ENCODE measurements around the gene LRRC23.
"Not testable (repeated sequence)": the region's sequence is repeated elsewhere in the genome, so short reads cannot be mapped to it uniquely, and the experiment has no call there.

LRRC23 gene

GRCh38 chr12:6872073-6873048 lies 32.3 kb upstream of the LRRC23 start:
- in situ Hi-C loops (cut with MboI; ENCODE audit: low sequenced_read_pairs), result no loop called here

- in situ Hi-C loops (cut with MboI; ENCODE audit: low sequenced_read_pairs), result no loop called here
Measured at GRCh38 chr12:6873094-6874014, 31.3 kb upstream of the LRRC23 start, which contains the start of gene SPSB2. SPSB2 (minus strand) TSS chr12:6873303; CDS start chr12:6872901, 402 bp downstream.

DNA sequence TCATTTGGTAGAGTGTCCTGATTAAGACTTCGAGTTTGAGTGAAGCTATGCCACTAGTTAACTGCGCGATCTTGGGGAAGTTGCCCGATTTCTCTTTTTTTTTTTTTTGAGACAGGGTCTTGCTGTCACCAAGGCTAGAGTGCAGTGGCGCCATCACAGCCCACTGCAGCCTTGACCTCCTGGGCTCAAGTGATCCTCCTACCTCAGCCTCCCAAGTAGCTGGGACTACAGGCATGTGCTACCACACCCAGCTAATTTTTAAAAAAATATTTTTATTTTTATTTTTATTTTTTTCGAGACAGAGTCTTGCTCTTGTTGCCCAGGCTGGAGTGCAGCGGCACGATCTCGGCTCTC lies 30.6 kb upstream of the LRRC23 start:
- in situ Hi-C loops (cut with MboI; ENCODE audit: low sequenced_read_pairs), result not testable (repeated sequence)

DNA sequence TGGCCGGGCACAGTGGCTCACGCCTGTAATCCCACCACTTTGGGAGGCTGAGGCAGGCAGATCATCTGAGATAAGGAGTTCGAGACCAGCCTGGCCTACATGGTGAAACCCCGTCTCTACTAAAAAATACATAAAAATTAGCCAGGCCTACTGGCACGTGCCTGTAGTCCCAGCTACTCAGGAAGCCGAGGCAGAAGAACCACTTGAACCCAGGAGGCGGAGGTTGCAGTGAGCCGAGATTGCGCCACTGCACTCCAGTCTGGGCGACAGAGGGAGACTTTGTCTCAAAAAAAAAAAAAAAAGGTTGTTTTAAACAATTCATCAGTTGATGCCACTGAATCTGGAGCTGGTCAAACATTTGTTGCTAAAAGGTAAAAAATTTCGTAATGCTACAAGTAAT lies 24.8 kb upstream of the LRRC23 start:
- in situ Hi-C loops (cut with MboI; ENCODE audit: low sequenced_read_pairs), result not testable (repeated sequence)

- in situ Hi-C loops (cut with MboI; ENCODE audit: low sequenced_read_pairs), result no loop called here
Measured at GRCh38 chr12:6883252-6883651, 21.4 kb upstream of the LRRC23 start.

- in situ Hi-C loops (cut with MboI; ENCODE audit: low sequenced_read_pairs), result no loop called here
Measured at GRCh38 chr12:6883683-6884082, 20.9 kb upstream of the LRRC23 start.

GRCh38 chr12:6884539-6884938 lies 20.1 kb upstream of the LRRC23 start:
- in situ Hi-C loops (cut with MboI; ENCODE audit: low sequenced_read_pairs), result no loop called here

GRCh38 chr12:6886206-6886999 lies 18.2 kb upstream of the LRRC23 start:
- in situ Hi-C loops (cut with MboI; ENCODE audit: low sequenced_read_pairs), result not testable (repeated sequence)

- in situ Hi-C loops (cut with MboI; ENCODE audit: low sequenced_read_pairs), result no loop called here
Measured at GRCh38 chr12:6887460-6887859, 17.2 kb upstream of the LRRC23 start.

GRCh38 chr12:6888360-6888759 lies 16.3 kb upstream of the LRRC23 start:
- in situ Hi-C loops (cut with MboI; ENCODE audit: low sequenced_read_pairs), result no loop called here

DNA sequence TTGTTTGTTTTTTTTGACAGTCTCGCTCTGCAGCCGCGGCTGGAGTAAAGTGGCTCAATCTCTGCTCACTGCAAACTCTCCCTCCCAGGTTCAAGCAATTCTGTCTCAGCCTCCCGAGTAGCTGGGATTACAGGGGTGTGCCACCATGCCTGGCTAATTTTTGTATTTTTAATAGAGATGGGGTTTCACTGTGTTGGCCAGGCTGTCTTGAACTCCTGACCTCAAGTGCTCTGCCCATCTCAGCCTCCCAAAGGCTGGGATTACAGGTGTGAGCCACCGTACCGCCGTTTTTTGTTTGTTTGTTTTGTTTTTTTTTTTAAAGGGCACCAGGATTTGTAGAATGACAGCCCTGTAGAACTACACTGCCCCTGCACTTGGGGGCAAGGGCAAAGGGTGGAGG lies 15.8 kb upstream of the LRRC23 start:
- in situ Hi-C loops (cut with MboI; ENCODE audit: low sequenced_read_pairs), result not testable (repeated sequence)

- in situ Hi-C loops (cut with MboI; ENCODE audit: low sequenced_read_pairs), result not testable (repeated sequence)
Measured at GRCh38 chr12:6889775-6890573, 14.6 kb upstream of the LRRC23 start.

DNA sequence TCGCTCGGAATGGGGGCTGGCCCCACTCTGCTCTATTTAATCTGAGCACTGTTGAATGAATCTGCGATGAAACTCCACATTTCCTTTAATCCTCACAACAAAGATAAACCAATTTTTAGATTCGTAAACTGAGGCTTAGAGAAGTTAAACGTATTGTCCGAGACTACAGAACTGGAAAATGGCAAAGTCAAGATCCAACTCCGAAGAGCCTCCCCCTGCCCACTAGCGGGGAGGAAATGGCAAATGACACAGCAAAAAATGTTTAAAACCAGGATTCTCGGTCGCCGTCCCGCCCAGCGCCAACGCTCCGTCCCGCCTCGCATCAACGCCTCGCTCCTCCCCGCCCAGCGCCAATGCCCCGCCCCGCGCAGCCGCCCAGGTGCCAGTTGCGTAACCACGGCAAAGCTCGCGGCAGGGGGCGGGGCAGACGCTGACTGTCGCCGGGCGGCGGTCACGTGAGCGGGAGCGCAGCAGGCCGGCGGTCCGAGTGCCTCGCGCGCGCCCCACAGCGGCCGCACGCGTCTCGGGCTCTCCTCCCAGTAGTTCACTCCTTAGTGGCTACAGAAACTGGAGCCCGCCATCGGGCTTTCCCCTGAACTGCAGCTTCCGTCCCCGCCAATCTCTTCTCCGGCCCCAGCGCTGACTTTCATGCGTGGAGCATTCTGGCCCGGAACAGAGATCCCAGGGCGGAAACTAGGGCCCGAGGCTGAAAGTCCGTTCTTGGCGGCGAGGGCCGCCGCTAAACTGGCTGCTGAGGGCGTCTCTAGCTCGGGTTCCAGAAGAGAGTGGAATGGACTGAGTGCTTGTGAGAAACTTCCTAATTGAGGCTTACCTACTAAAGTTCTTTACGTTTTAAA lies 13.6 kb upstream of the LRRC23 start:
- in situ Hi-C loops (cut with MboI; ENCODE audit: low sequenced_read_pairs), result no loop called here

GRCh38 chr12:6891646-6892001 lies 13.0 kb upstream of the LRRC23 start:
- in situ Hi-C loops (cut with MboI; ENCODE audit: low sequenced_read_pairs), result no loop called here

- in situ Hi-C loops (cut with MboI; ENCODE audit: low sequenced_read_pairs), result not testable (repeated sequence)
Measured at GRCh38 chr12:6892683-6893082, 11.9 kb upstream of the LRRC23 start.

DNA sequence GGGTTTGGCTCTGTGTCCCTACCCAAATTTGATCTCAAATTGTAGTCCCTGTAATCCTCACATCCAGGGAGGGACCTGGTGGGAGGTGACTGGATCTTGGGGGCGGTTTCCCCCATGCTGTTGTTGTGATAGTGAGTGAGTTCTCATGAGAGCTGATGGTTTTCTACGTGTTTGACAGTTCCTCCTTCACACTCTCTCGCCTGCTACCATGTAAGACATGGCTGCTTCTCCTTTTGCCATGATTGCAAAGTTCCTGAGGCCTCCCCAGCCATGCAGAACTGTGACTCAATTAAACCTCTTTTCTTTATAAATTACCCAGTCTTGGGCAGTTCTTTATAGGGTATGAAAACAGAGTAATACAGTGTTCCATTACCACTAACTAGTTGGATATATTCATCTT lies 10.3 kb upstream of the LRRC23 start:
- in situ Hi-C loops (cut with MboI; ENCODE audit: low sequenced_read_pairs), result no loop called here

GRCh38 chr12:6896846-6897435 lies 7.7 kb upstream of the LRRC23 start:
- in situ Hi-C loops (cut with MboI; ENCODE audit: low sequenced_read_pairs), result no loop called here

DNA sequence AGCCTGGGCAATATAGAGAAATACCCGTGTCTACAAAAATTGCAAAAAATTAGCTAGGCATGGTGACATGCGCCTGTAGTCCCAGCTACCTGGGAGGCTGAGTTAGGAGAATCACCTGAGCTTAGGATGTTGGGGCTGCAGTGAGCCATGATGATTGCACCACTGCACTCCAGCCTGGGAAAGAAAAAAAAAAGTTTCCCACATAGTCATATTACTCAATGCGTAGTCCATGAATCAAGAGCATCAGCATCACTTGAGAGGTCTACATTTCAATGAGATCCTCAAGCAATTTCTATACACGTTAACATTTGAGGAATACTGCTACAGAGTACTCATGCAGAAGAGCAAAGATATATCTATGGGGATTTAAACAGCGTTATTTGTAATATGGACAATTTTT lies 5.2 kb upstream of the LRRC23 start:
- in situ Hi-C loops (cut with MboI; ENCODE audit: low sequenced_read_pairs), result no loop called here

Measured in hTERT RPE-1 (cell line).